HG02870 (cell line): ENCODE measurements around the gene SLC25A22.

Source experiments
- ATAC-seq: cut with Tn5 transposase; IDR thresholded peaks from one replicate; pipeline ENCODE4 v1.9.1; 2021; ENCODE audit warnings: mild to moderate bottlenecking, moderate library complexity; ENCODE audit not compliant: unreplicated experiment

SLC25A22 gene

DNA sequence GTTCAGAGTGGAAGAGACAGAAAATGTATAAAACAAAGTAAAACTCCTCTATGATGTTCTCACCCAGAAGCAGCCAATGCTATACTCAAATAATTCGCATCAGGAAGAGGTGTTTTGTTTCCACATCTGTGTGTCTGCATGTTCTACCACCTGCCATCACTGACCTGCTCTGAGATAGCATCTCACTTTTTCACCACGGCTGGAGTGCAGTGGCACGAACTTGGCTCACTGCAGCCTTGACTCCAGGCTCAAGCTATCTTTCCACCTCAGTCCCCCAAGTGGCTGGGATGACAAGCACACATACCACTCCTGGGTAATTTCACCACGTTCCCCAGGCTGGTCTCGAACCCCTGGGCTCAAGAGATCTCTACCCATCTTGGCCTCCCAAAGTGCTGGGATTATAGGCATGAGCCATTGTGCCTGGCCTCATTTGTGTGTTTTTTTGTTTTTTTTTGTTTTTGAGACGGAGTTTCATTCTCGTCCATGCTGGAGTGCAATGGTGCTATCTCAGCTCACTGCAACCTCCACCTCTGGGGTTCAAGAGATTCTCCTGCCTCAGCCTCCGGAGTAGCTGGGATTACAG lies 36.5 kb downstream of the SLC25A22 start:
- ATAC-seq, result no peak

GRCh38 chr11:760236-760635 lies 37.8 kb downstream of the SLC25A22 start:
- no peak for ATAC-seq

- ATAC-seq, result no peak
Measured at GRCh38 chr11:749731-750130, 48.4 kb downstream of the SLC25A22 start.

- ATAC-seq, result no peak
Measured at GRCh38 chr11:748007-748359, 50.1 kb downstream of the SLC25A22 start.

- peak; percentile 84 for ATAC-seq
Measured at GRCh38 chr11:747158-748006, 50.7 kb downstream of the SLC25A22 start, which contains the start of gene TALDO1. TSS of gene TALDO1 (plus strand) at chr11:747464. CDS start at chr11:747482, 18 bp downstream.

- ATAC-seq, result peak; percentile 24
Measured at GRCh38 chr11:746289-747157, 51.6 kb downstream of the SLC25A22 start.

- no peak for ATAC-seq
Measured at GRCh38 chr11:745428-745827, 52.7 kb downstream of the SLC25A22 start.

DNA sequence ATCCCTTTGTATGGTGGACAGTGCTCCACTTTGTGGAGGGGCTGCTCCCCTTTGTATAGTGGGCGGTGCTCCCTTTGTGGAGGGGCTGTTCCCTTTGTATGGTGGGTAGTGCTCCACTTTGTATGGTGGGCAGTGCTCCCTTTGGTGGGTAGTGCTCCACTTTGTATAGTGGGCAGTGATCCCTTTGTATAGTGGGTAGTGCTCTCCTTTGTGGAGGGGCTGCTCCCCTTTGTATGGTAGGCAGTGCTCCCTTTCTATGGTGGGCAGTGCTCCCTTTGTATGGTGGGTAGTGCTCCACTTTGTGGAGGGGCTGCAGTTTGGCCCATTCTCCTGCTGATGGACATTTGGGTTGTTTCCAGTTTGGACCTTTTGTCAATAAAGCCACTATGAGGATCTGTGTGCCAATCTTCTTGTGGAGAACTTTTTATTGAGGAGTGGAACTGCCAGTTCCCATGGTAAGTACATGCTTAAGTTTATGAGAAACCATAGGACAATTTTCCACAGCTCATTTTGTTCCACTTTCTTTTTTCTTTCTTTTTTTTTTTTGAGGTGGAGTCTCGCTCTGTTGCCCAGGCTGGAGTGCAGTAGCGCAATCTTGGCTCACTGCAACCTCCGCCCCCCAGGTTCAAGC lies 55.4 kb downstream of the SLC25A22 start:
- ATAC-seq, result no peak

GRCh38 chr11:742156-742546 lies 55.9 kb downstream of the SLC25A22 start:
- no peak for ATAC-seq
